ENCODE measurements around the gene MALL. TPM values are rescaled to one million over a fixed set of nuclear protein-coding genes. Genes with fewer than 3 reads are reported as not detected.

The MALL gene
- total and polyA plus RNA-seq, 2 of the 13 experiments (the other 11 are each of a cell fraction or from before 2014, with no cell fraction given) = not detected

DNA sequence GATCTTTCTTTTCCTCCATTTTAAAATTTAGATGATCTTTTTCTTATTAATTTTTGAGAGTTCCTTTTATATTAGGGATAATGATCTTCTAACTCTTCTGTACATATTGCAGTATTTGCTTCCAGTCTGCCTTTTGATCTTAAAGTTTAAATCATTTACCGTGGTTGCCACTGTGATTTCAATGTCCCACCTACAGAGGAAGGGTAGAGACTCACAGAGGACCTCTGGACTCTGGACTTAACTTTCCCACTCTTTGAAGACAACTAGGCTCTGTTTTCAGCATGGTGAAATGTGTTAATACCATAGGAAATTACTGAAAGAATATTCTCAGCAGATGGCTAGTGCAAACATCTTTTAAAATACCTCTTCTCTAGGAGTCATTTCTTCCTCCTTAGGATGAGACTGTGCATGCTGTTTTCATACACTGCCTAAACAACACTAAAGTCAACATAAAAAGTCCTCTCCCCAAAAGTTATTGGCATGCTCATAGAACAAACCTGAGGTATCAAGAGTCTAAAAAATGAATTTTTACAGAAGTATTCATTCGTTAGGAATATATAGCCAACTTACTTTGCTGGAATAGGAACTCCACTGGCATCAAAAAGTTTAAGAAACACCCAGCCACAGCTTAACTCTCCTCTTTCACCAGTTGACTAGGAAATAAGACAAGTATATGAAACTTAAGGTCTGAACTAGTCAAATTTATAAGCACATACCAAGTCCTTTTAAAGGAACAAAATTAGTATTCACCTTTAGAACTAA is 30.7 kb upstream of the MALL start (continued):
- TF ChIP-seq, protein P1, sequence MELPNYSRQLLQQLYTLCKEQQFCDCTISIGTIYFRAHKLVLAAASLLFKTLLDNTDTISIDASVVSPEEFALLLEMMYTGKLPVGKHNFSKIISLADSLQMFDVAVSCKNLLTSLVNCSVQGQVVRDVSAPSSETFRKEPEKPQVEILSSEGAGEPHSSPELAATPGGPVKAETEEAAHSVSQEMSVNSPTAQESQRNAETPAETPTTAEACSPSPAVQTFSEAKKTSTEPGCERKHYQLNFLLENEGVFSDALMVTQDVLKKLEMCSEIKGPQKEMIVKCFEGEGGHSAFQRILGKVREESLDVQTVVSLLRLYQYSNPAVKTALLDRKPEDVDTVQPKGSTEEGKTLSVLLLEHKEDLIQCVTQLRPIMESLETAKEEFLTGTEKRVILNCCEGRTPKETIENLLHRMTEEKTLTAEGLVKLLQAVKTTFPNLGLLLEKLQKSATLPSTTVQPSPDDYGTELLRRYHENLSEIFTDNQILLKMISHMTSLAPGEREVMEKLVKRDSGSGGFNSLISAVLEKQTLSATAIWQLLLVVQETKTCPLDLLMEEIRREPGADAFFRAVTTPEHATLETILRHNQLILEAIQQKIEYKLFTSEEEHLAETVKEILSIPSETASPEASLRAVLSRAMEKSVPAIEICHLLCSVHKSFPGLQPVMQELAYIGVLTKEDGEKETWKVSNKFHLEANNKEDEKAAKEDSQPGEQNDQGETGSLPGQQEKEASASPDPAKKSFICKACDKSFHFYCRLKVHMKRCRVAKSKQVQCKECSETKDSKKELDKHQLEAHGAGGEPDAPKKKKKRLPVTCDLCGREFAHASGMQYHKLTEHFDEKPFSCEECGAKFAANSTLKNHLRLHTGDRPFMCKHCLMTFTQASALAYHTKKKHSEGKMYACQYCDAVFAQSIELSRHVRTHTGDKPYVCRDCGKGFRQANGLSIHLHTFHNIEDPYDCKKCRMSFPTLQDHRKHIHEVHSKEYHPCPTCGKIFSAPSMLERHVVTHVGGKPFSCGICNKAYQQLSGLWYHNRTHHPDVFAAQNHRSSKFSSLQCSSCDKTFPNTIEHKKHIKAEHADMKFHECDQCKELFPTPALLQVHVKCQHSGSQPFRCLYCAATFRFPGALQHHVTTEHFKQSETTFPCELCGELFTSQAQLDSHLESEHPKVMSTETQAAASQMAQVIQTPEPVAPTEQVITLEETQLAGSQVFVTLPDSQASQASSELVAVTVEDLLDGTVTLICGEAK (IDR thresholded peaks at IDR 0.05) = no peak
- TF ChIP-seq, protein P1 (CRISPR knock-in tag; IDR thresholded peaks at IDR 0.05) = no peak
- TF ChIP-seq HDAC1 (CRISPR knock-in tag; IDR thresholded peaks at IDR 0.05) (peak; percentile 75; the same call in 1 of the 2 replicates), RARA (CRISPR knock-in tag; IDR thresholded peaks at IDR 0.05) (peak; percentile 64), ZNF335 (CRISPR knock-in tag; IDR thresholded peaks at IDR 0.05) (no peak), KLF11 (CRISPR knock-in tag; IDR thresholded peaks at IDR 0.05) (no peak), ELF1 (CRISPR knock-in tag; IDR thresholded peaks at IDR 0.05) (no peak), RXRB (CRISPR knock-in tag; IDR thresholded peaks at IDR 0.05; ENCODE audit: borderline replicate concordance) (peak; percentile 65; the same call in 1 of the 2 replicates), TBL1XR1 (IDR thresholded peaks at IDR 0.05; ENCODE audit: borderline replicate concordance, low read length, partially characterized antibody) (no peak), MTF1 (CRISPR knock-in tag; IDR thresholded peaks at IDR 0.05) (no peak), NBN (conservative IDR thresholded peaks at IDR 0.05) (no peak)
- TF ChIP-seq, protein P2, sequence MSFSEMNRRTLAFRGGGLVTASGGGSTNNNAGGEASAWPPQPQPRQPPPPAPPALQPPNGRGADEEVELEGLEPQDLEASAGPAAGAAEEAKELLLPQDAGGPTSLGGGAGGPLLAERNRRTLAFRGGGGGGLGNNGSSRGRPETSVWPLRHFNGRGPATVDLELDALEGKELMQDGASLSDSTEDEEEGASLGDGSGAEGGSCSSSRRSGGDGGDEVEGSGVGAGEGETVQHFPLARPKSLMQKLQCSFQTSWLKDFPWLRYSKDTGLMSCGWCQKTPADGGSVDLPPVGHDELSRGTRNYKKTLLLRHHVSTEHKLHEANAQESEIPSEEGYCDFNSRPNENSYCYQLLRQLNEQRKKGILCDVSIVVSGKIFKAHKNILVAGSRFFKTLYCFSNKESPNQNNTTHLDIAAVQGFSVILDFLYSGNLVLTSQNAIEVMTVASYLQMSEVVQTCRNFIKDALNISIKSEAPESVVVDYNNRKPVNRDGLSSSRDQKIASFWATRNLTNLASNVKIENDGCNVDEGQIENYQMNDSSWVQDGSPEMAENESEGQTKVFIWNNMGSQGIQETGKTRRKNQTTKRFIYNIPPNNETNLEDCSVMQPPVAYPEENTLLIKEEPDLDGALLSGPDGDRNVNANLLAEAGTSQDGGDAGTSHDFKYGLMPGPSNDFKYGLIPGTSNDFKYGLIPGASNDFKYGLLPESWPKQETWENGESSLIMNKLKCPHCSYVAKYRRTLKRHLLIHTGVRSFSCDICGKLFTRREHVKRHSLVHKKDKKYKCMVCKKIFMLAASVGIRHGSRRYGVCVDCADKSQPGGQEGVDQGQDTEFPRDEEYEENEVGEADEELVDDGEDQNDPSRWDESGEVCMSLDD (CRISPR knock-in tag; IDR thresholded peaks at IDR 0.05; ENCODE audit: borderline replicate concordance) = no peak
- TF ChIP-seq, protein P3, sequence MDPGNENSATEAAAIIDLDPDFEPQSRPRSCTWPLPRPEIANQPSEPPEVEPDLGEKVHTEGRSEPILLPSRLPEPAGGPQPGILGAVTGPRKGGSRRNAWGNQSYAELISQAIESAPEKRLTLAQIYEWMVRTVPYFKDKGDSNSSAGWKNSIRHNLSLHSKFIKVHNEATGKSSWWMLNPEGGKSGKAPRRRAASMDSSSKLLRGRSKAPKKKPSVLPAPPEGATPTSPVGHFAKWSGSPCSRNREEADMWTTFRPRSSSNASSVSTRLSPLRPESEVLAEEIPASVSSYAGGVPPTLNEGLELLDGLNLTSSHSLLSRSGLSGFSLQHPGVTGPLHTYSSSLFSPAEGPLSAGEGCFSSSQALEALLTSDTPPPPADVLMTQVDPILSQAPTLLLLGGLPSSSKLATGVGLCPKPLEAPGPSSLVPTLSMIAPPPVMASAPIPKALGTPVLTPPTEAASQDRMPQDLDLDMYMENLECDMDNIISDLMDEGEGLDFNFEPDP (CRISPR knock-in tag; conservative IDR thresholded peaks at IDR 0.05) = no peak
